Measurements from ENCODE around the gene SRPX.

Gene SRPX

GRCh38 chrX:38220415-38221390 is at the start of gene SRPX:
TSS of gene SRPX (minus strand) at chrX:38220871. CDS start at chrX:38220792, 79 bp downstream.
- no peak for FAIRE-seq

GRCh38 chrX:38268011-38268410 is 47.3 kb upstream of the SRPX start:
- FAIRE-seq, result no peak

GRCh38 chrX:38262715-38263620 is 42.3 kb upstream of the SRPX start:
- FAIRE-seq, result no peak

GRCh38 chrX:38260231-38260630 is 39.6 kb upstream of the SRPX start:
- no peak for FAIRE-seq

- no peak for FAIRE-seq
These were observed 35.3 kb upstream of the SRPX start for GRCh38 chrX:38256019-38256418.

GRCh38 chrX:38249965-38250364 is 29.3 kb upstream of the SRPX start:
- no peak for FAIRE-seq

GRCh38 chrX:38247051-38247450 is 26.4 kb upstream of the SRPX start:
- no peak for FAIRE-seq

- FAIRE-seq, result no peak
These were observed 19.9 kb upstream of the SRPX start for GRCh38 chrX:38240541-38240940.

- FAIRE-seq, result no peak
These were observed 16.4 kb upstream of the SRPX start for GRCh38 chrX:38236901-38237615.

GRCh38 chrX:38233891-38234667 is 13.4 kb upstream of the SRPX start:
- no peak for FAIRE-seq

- FAIRE-seq, result no peak
These were observed 11.5 kb upstream of the SRPX start for GRCh38 chrX:38232079-38232686.

GRCh38 chrX:38225093-38225492 is 4.4 kb upstream of the SRPX start:
- no peak for FAIRE-seq

- no peak for FAIRE-seq
These were observed 3.5 kb upstream of the SRPX start for GRCh38 chrX:38224160-38224559.

- FAIRE-seq, result no peak
These were observed 789 bp upstream of the SRPX start for GRCh38 chrX:38221391-38221929.

GRCh38 chrX:38220024-38220414 is 652 bp downstream of the SRPX start:
- no peak for FAIRE-seq

- FAIRE-seq, result no peak
These were observed 4.0 kb downstream of the SRPX start for GRCh38 chrX:38216642-38217041.

- FAIRE-seq, result no peak
These were observed 5.8 kb downstream of the SRPX start for GRCh38 chrX:38214551-38215531.

GRCh38 chrX:38214044-38214443 is 6.6 kb downstream of the SRPX start:
- FAIRE-seq, result no peak

GRCh38 chrX:38211891-38212635 is 8.6 kb downstream of the SRPX start:
- no peak for FAIRE-seq
